ENCODE measurements around the gene CCN5. TPM values are rescaled to one million over a fixed set of nuclear protein-coding genes. Genes with fewer than 3 reads are reported as not detected.

CCN5 gene
- total and polyA plus RNA-seq, 2 of the 13 experiments (the other 11 are each of a cell fraction or from before 2014, with no cell fraction given), result 0.12 TPM; not detected in 1

GRCh38 chr20:44765091-44765490, 49.9 kb downstream of the CCN5 start (continued):
- TF ChIP-seq ZSCAN25 (CRISPR knock-in tag; IDR thresholded peaks at IDR 0.05), result no peak
- no peak for TF ChIP-seq CSRNP2 (CRISPR knock-in tag; conservative IDR thresholded peaks at IDR 0.05; ENCODE audit: low read depth)

GRCh38 chr20:44765701-44766347, 50.7 kb downstream of the CCN5 start:
- CTCF ChIA-PET (ENCODE audit: low intra/inter-chr PET ratio, low total read pairs), result no interaction called here
- 0% methylated on average over 7 of the region's 7 CpGs for WGBS (ENCODE audit: low lambda C conversion rate)
- Histone ChIP-seq H3K27me3 (ENCODE audit: control insufficient read depth in 1 of 2, insufficient read depth in 2 of 2, low read length in 2 of 2) (peaks cover 0 to 32% of the 10 kb centered on the region in 2 experiments; a peak in 3 of 5 replicates), H3K36me3 (replicated peaks in 1 of 2; ENCODE audit: control insufficient read depth in 1 of 2, insufficient read depth in 2 of 2, low read length in 2 of 2) (no peaks in the 10 kb centered on the region), H3K27ac (ENCODE audit: extremely low read length, insufficient read depth, low read length) (no peak overlapping the region), H3K4me2 (ENCODE audit: low read depth, low read length) (no peak overlapping the region), H4K20me1 (ENCODE audit: insufficient read depth, low read length) (no peaks in the 10 kb centered on the region), H3K79me2 (ENCODE audit: insufficient read depth, low read length) (no peaks in the 10 kb centered on the region), H2AFZ (ENCODE audit: low read length) (no peak overlapping the region), H3K4me1 (ENCODE audit: insufficient read depth, low read length) (no peaks in the 10 kb centered on the region), H3K4me3 (replicated peaks in 1 of 3; ENCODE audit: insufficient read depth in 1 of 3, low read depth in 2 of 3, low read length in 3 of 3) (no peak overlapping the region), H3K9me3 (ENCODE audit: low read length) (no peaks in the 10 kb centered on the region), H3K9ac (ENCODE audit: insufficient read depth, low read depth, low read length) (no peak overlapping the region)
- in situ Hi-C loops (cut with HindIII; ENCODE audit: extremely low pct_ligation_motif_present, low pct_unique_long_range_greater_than_20kb), result no loop called here
- FAIRE-seq (no peak), DNase-seq (ENCODE audit: low spot score) (no peak), ATAC-seq (peak; percentile 32)
- no TSS peak for BruUV-seq (replicated peaks)
- no peak for TF ChIP-seq SAFB2 (CRISPR knock-in tag; IDR thresholded peaks at IDR 0.05; ENCODE audit: borderline replicate concordance, low read depth)
- no peak for TF ChIP-seq ZNF10 (CRISPR knock-in tag; IDR thresholded peaks at IDR 0.05; ENCODE audit: borderline replicate concordance, low read depth)
- TF ChIP-seq KAT8 (CRISPR knock-in tag; IDR thresholded peaks at IDR 0.05), result no peak
- TF ChIP-seq, protein P1, sequence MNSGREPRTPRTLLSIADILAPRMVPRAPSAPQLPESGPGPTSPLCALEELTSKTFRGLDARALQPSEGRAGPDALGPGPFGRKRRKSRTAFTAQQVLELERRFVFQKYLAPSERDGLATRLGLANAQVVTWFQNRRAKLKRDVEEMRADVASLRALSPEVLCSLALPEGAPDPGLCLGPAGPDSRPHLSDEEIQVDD (CRISPR knock-in tag; IDR thresholded peaks at IDR 0.05; ENCODE audit: borderline replicate concordance), result no peak
- no peak for TF ChIP-seq TCF7 (IDR thresholded peaks at IDR 0.05; ENCODE audit: low read depth)
- no peak for TF ChIP-seq TCF7L2 (IDR thresholded peaks at IDR 0.05; ENCODE audit: low read depth, low read length)
- no peak for TF ChIP-seq SP5 (CRISPR knock-in tag; IDR thresholded peaks at IDR 0.05; ENCODE audit: borderline replicate concordance, low read depth)
- TF ChIP-seq ZNF441 (CRISPR knock-in tag; IDR thresholded peaks at IDR 0.05; ENCODE audit: borderline replicate concordance), result no peak
- POLR2A ChIA-PET, result no interaction called here
- intact Hi-C loops (cut with micrococcal nuclease; ENCODE audit: unreplicated experiment), result no loop called here
